SK-N-SH treated with all-trans-retinoic acid at 6 μM for 48 hours (cell line): Measurements from ENCODE around the gene C4B.
"Not testable (repeated sequence)": the region's sequence is repeated elsewhere in the genome, so short reads cannot be mapped to it uniquely, and the experiment has no call there.

Experiments used
- ATAC-seq: fragments of 200-7000 bp; cut with Tn5 transposase; 3 replicates; pipeline ENCODE4 v1.9.1; 2020; ENCODE audit warnings: mild to moderate bottlenecking, moderate library complexity
- ARNTL ChIP-seq: fragments of 450-650 bp; formaldehyde crosslinking; IDR thresholded peaks from 2 replicates; pipeline ENCODE4 v1.5.0; 2020; ENCODE audit warnings: low read depth, mild to moderate bottlenecking, moderate library complexity, borderline replicate concordance
- BACH2 ChIP-seq: fragments of 250-450 bp; sonication (Bioruptor Pico); IDR thresholded peaks from 2 replicates; pipeline ENCODE4 v1.9.0; 2021; ENCODE audit warnings: mild to moderate bottlenecking, borderline replicate concordance
- ESRRG ChIP-seq: fragments of 250-450 bp; sonication (Bioruptor Pico); IDR thresholded peaks from 2 replicates; pipeline ENCODE4 v1.6.1; 2021; ENCODE audit warnings: mild to moderate bottlenecking
- PPARA ChIP-seq: fragments of 250-450 bp; sonication (Bioruptor Pico); IDR thresholded peaks from 2 replicates; pipeline ENCODE4 v1.5.0; 2020; ENCODE audit warnings: mild to moderate bottlenecking, borderline replicate concordance
- TOX ChIP-seq: fragments of 250-450 bp; sonication (Bioruptor Pico); IDR thresholded peaks from 2 replicates; pipeline ENCODE4 v1.8.0; 2021; ENCODE audit warnings: mild to moderate bottlenecking, moderate library complexity, borderline replicate concordance
- ZC3H10 ChIP-seq: fragments of 250-450 bp; sonication (Bioruptor Pico); IDR thresholded peaks from 2 replicates; pipeline ENCODE4 v1.5.1; 2021; ENCODE audit warnings: mild to moderate bottlenecking, moderate library complexity
- TF ChIP-seq, protein P1 (sequence below): fragments of 250-450 bp; sonication (Bioruptor Pico); IDR thresholded peaks from 2 replicates; pipeline ENCODE4 v1.5.0; 2020; ENCODE audit warnings: mild to moderate bottlenecking, moderate library complexity
- TF ChIP-seq, protein P2 (sequence below): fragments of 250-450 bp; sonication (Bioruptor Pico); IDR thresholded peaks from 2 replicates; pipeline ENCODE4 v1.5.1; 2021; ENCODE audit warnings: mild to moderate bottlenecking, moderate library complexity

The C4B gene

GRCh38 chr6:31979238-31979898 lies 35.2 kb upstream of the C4B start:
- no peak for ATAC-seq
- TF ChIP-seq BACH2 (CRISPR knock-in tag) (no peak), ZC3H10 (CRISPR knock-in tag) (no peak), ESRRG (no peak), PPARA (CRISPR knock-in tag) (no peak), ARNTL (CRISPR knock-in tag) (no peak), TOX (CRISPR knock-in tag) (no peak)
- TF ChIP-seq, protein P1, sequence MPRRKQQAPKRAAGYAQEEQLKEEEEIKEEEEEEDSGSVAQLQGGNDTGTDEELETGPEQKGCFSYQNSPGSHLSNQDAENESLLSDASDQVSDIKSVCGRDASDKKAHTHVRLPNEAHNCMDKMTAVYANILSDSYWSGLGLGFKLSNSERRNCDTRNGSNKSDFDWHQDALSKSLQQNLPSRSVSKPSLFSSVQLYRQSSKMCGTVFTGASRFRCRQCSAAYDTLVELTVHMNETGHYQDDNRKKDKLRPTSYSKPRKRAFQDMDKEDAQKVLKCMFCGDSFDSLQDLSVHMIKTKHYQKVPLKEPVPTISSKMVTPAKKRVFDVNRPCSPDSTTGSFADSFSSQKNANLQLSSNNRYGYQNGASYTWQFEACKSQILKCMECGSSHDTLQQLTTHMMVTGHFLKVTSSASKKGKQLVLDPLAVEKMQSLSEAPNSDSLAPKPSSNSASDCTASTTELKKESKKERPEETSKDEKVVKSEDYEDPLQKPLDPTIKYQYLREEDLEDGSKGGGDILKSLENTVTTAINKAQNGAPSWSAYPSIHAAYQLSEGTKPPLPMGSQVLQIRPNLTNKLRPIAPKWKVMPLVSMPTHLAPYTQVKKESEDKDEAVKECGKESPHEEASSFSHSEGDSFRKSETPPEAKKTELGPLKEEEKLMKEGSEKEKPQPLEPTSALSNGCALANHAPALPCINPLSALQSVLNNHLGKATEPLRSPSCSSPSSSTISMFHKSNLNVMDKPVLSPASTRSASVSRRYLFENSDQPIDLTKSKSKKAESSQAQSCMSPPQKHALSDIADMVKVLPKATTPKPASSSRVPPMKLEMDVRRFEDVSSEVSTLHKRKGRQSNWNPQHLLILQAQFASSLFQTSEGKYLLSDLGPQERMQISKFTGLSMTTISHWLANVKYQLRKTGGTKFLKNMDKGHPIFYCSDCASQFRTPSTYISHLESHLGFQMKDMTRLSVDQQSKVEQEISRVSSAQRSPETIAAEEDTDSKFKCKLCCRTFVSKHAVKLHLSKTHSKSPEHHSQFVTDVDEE: no peak
- TF ChIP-seq, protein P2, sequence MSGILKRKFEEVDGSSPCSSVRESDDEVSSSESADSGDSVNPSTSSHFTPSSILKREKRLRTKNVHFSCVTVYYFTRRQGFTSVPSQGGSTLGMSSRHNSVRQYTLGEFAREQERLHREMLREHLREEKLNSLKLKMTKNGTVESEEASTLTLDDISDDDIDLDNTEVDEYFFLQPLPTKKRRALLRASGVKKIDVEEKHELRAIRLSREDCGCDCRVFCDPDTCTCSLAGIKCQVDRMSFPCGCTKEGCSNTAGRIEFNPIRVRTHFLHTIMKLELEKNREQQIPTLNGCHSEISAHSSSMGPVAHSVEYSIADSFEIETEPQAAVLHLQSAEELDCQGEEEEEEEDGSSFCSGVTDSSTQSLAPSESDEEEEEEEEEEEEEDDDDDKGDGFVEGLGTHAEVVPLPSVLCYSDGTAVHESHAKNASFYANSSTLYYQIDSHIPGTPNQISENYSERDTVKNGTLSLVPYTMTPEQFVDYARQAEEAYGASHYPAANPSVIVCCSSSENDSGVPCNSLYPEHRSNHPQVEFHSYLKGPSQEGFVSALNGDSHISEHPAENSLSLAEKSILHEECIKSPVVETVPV: no peak

GRCh38 chr6:31980195-31980876 lies 34.3 kb upstream of the C4B start:
- ATAC-seq: not testable (repeated sequence)

DNA sequence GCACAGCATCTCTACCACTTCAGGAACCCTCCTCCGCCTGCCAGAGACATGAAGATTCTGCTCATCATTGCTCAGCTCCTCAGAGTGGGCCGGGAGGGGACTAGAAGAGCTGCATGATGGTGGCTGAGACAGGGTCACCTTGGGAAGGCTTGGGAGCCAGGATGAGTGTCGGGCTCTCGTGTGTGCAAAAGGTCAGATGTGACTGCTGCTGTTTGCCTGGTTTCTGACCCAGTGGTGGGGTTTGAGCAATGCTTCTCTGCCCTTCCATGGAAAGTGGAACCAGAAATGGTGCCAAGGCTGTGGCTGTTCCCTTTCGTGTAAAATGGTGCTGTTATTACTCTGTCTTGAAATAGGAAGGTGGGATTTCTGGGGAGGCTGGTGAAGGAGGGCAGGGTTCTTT lies 33.6 kb upstream of the C4B start:
- ATAC-seq: not testable (repeated sequence)

DNA sequence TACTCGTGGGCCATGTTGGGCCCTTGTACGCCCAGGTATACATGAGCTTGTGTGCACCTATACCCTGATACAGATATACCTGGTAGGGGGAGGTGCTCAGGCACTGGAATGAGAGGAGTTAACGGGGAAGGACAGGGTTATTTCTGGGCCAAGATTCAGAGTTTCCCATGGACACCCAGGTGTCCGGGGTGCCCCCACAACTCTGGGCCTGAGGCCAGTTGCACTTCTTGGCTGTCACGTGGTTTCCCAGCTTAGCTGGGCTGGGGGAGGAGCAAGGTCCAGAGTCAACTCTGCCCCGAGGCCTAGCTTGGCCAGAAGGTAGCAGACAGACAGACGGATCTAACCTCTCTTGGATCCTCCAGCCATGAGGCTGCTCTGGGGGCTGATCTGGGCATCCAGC lies 32.9 kb upstream of the C4B start, which contains the start of gene C4A:
TSS of gene C4A (plus strand) at position 314 of the 400 bp plus-strand sequence. CDS start at position 365, 51 bp downstream.
- ATAC-seq: not testable (repeated sequence)

DNA sequence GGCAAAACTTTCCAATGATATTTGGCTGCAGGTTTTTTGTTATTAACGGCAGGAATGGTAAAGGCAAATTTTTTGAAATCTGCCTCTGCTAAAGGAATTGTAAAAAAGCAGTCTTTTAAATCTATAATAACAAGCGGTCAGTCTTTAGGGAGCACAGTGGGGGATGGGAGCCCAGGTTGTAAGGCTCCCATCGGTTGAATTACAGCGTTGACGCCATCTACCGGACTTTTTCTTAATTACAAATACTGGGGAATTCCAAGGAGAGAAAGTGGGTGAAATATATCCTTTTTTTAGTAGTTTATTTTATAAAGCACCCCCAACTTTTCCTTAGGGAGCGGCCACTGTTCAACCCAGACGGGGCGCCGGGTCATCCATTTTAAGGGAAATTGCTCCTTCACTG lies 25.2 kb upstream of the C4B start:
- peak; percentile 54; the same call in 2 of the 3 replicates for ATAC-seq

GRCh38 chr6:31994421-31994820 lies 20.2 kb upstream of the C4B start:
- not testable (repeated sequence) for ATAC-seq

- ATAC-seq: not testable (repeated sequence)
These were observed 18.2 kb upstream of the C4B start for GRCh38 chr6:31996385-31996784.

GRCh38 chr6:32002546-32003268 lies 11.9 kb upstream of the C4B start:
- ATAC-seq: not testable (repeated sequence)

- ATAC-seq: not testable (repeated sequence)
These were observed 11.3 kb upstream of the C4B start for GRCh38 chr6:32003301-32003700.

DNA sequence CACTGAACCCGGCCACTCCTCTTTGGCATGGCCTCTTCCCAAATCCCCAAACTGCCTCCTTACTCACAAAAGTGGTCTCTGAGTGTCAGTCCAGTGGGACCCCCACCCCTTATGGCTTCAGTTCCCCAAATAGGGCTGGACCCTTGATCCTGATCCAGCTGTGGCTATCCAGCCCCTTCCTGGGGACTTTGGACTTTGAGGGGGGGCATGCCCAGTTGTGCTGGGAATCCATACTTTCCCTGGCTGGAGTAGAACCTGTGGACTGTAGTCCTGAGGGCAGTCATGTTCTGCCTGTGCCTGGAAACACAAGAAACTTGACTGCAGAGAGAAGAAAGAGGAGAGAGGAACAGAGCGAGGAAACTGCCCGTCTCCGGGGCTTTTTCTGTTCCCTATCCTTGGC lies 10.2 kb upstream of the C4B start:
- not testable (repeated sequence) for ATAC-seq

- ATAC-seq: 0 out of 3 replicates have a peak, but pooled peaks have one; percentile 7
These were observed 9.6 kb upstream of the C4B start for GRCh38 chr6:32004864-32005537.

- not testable (repeated sequence) for ATAC-seq
These were observed 9.1 kb upstream of the C4B start for GRCh38 chr6:32005538-32005880.

DNA sequence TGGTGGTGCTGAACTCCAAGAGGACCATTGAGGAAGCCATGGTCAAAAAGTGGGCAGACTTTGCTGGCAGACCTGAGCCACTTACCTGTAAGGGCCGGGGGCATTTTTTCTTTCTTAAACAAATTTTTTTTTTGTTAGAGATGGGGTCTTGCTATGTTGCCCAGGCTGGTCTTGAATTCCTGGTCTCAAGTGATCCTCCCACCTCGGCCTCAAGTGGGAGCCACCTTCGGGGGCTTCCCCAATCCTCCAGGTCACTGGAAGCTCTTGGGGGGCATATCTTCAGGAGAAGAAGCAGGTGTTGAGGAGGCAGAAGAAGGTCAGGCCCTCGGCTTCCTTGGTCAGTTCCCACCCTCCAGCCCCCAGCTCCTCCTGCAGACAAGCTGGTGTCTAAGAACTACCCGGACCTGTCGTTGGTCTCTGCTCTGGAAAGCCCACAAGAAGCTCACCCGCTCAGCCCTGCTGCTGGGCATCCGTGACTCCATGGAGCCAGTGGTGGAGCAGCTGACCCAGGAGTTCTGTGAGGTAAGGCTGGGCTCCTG lies 8.5 kb upstream of the C4B start:
- not testable (repeated sequence) for ATAC-seq

DNA sequence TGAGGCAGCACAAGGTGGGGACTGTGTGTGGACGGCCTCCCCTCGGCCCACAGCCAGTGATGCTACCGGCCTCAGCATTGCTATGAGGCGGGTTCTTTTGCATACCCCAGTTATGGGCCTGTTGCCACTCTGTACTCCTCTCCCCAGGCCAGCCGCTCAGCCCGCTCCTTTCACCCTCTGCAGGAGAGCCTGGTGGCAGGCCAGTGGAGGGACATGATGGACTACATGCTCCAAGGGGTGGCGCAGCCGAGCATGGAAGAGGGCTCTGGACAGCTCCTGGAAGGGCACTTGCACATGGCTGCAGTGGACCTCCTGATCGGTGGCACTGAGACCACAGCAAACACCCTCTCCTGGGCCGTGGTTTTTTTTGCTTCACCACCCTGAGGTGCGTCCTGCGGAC lies 7.5 kb upstream of the C4B start:
- ATAC-seq: not testable (repeated sequence)

- ATAC-seq: peak; percentile 59
These were observed 6.6 kb upstream of the C4B start for GRCh38 chr6:32008037-32008436.

- ATAC-seq: peak; percentile 6; the same call in 1 of the 3 replicates
These were observed 6.0 kb upstream of the C4B start for GRCh38 chr6:32008616-32009015.
